Measurements from ENCODE around the gene CFAP221.

Gene CFAP221

DNA sequence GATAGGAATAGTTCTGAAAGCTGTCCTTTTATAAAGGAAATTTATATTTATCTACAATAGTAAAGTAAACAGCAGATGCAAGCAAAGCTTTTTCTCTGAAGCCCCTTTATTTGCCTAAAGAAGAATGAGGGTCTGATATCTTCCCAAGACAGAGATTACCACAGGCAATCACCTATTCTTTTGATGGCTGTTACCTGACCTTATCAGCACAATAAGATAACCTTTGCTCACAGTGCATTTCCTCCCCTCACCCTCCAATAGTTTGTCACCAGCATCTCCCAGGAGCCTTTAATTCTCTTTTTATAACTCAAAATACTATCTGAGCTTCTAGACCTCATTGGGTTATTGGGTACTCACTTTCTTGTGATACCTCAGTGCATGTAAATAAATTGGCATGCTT is 6.5 kb upstream of the CFAP221 start:
- DNase-seq: no peak

DNA sequence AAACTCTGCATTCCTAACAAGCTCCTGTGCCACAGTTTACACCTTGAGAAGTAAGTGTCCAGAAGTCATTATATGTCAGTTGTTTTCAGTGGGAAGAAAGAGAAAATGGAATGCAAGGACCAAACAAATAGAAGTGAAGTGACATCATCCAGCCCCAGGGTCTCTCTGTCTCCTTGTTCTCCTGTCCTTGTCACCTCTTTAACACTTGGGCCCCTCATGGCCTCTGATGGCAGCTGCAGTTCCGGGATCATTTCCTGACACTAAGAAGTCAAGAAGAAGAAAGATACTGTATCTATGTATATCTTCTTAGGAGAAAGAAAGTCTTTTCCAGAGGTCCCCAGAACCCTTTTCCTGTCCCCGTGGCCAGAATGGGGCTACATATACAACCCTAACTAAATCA is 2.8 kb upstream of the CFAP221 start:
- no peak for DNase-seq

DNA sequence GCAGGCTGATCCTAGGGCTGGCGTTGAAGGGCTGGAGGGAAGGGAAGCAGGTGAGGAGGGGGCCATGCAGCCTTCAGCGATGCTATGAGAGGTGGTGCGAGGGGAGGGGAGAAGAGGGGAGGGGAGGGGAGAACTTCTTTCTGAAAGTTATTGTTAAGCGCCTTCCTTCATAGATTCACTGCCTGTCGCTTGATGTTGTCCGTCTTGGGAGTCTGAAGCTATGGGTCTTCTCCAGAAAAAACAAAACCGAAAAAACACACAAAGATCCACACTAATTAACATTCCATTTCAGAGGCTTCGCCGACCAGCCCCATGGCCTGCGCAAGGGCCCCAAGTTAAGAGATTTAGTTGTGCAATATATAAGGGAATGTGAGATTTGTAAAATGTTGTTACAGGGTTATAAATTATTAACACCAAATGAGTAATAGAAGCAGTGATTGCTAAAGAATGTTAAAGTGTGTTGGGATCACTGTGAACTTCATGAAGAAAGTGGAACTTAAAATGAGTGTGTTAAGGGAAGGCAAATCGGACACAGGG is 758 bp downstream of the CFAP221 start:
- DNase-seq: no peak

DNA sequence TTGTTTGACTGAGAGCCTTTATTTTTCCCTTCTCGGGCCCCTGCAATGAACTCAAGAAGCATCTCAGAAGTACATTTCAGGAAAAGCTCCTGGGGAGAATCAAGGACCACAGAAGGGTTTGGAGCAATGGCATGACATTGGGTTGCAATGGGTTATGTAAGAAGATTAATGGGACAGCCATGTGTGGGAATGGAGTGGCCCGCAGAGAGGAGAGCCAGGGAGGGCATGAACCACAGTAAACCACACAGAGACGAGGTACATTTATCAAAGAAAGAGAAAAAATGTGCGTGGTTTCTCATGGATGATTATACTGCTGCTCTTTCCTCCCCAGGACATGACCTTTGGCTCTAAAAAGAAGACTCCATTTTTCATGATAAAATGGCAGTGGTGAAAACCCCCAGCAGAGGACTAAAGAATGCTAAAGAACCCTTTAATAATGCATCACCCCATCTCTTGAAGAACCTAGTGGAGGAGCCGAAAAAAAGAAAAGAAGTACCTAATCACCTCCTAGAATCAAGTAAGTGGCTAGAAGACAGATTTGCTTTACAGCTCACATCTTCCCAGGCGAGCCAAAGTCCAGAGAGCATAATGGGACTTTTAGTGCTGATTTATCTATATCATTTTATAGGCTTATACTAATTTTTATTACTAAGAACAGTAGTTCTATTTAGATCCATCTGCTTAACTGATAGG is 1.7 kb downstream of the CFAP221 start:
- DNase-seq: no peak

DNA sequence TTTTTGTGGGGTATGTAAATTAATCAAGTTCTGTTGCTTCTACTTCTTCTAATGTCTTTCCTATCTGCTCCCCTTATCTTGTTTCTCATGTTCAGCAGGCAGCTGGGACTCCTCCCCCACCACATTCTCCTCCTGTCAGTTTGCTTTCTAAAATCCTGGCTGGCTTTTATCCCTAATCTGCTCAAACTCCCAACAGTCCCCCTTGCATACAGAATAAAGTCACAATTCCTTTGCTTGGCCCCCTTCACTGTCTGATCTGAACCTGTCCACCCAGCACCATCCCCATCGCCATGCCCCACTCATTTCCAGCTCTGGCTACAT is 2.2 kb downstream of the CFAP221 start:
- DNase-seq: no peak

DNA sequence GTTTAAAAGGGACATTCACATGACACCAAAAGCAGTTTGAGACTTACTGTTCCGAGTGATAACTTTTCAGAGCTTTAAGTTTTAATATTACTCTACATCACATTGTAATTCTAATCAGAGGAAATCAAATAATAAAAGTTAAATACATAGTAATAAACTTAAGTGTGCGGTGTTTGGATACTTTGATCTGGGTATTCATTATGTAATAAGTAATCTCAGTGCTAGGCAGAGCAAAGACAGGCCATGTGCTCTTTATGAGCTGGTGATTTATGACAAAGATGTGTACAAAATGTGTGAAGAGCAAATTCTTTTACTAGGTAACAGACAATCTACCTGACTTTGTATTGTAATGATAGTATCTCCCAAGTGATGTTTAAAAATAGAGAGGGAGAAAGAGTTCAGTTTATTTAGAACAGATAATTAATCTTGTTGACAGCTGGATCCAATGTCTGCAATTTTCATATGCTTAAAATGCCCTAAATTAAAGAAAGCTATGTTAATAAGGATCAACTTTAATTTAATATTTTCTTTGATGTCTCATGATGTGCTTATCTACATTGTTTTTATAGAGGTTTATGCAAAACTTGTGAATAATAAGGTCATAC is 4.4 kb downstream of the CFAP221 start:
- DNase-seq: no peak

DNA sequence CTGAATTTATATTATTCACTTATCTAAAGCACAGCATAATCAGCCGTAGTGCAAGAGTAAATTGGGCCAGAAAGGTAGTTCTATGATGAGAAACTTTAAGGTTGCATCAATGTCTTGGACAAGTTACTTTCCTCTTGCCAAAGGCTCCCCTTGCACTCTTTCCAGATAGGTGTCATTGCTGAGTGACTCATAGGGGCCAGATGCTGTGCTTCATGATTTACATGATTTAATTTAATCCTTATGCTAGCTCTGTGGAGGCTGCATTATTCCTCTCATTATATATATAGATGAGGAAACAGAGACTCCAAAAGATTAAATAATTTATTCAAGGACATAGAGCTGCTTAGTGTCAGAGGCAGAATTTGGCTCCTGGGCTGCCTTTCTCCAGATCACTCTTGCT is 5.0 kb downstream of the CFAP221 start:
- no peak for DNase-seq

DNA sequence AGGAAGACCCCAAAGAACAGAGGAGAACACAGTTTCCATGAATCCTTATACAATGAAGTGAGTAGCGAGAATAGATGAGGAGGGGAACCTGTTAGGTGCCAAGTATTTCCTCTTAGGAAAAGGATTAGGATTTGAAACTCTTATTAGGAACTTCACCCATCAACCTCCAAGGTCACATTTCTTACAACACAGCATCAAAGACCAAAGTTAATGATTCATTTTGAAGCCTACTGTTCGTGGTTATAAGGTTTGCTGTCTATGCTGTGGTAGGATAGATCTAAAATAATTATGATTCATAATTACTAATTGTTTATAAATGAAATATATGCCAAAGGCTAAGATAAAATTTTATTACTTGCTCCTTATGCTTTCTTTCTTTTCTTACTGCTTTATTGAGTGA is 6.1 kb downstream of the CFAP221 start:
- no peak for DNase-seq

DNA sequence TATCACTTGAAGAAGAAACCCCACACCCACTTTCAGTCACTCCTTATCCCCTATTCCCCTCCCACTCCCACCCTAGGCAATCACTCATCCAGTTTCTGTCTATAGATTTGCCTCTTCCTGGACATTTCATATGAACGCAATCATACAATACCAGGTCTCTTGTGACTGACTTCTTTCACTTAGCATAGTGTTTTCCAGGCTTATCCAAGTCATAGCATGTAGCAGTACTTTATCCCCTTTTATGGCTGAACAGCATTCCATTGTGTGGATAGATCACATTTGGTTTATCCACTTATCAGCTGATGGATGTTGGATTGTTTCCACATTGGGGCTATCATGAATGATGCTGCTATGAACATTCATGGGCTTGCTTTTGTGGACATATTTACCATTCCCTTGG is 6.6 kb downstream of the CFAP221 start:
- DNase-seq: no peak

DNA sequence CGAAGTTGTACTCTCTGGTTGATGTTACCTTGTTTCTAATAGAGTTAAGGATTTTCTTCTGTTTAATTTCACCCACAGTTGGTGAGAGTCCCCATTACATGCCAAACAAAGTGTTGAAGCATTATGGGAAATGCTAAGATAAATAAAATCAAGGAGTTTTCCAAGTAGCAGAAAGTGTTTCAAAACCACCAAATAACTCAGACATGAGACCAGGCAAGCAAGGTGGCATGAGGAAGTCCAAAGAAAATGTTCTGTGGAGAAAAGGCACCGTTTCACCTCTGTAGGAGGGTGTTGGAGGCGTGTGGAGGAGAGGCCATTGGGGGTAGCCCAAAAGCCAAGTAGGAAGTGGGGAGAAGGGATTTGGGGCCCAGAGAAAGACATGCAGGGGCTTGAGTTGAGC is 8.7 kb downstream of the CFAP221 start:
- DNase-seq: no peak

DNA sequence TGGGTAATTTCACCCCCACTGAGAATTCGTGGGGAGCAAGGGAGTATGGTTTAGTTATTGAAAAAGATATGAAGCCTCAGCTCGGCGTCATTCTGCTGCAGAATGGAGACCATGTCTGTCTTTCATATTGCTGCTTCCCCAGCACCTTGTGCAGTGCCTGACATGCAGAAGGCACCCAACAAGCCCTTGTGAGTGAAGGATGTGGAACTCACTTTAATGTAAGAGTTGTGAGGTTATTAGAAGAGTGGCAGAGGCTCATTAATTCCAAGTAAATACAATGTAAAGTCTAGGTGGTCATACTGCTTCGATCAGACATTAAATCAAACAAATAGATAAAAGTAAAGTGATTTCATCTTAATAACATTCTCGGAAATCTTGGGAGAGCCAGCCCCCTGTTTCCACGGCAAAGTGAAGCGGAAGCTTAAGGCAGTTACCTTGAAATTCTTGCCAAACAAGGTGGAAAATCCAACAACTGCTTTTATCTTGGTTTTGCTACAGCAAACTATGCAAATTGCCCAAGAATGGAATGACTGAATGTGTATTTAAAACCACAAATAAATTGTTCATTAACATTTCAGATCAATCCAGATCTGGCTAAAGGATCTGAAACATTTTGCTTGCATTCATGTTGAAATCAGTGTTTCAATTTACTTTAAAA is 9.6 kb downstream of the CFAP221 start:
- DNase-seq: no peak

DNA sequence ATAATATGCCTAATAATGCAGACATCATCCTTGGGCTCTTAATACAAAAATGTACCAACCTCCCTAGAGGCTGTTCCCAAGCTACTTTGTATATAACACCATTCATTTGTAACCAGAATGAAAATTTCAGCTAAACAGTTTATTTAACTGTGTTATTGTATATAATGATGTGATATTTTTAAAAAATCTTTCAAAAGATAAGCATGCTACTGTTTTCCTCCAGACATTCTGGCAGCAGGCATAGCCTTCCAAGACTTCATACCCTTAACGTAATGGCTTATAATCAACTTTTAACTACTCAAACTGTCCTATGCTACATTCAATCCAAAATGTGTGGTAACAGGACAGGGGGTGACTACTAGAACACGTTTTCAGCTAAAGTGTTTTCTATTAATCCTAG is 21.2 kb downstream of the CFAP221 start:
- no peak for DNase-seq

DNA sequence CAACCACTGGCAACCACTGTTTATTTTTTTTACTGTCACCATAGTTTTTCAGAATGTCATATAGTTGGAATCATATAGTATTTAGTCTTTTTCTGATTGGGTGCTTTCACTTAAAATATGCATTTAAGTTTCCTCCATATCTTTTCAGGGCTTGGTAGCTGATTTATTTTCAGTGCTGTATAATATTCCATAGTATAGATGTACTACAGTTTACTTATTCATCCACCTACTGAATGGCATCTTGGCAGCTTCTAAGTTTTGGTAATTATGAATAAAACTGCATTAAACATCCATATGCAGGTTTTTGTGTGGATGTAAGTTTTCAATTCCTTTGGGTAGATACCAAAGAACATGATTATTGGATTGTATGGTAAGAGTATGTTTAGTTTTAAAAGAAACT is 23.0 kb downstream of the CFAP221 start:
- DNase-seq: no peak

DNA sequence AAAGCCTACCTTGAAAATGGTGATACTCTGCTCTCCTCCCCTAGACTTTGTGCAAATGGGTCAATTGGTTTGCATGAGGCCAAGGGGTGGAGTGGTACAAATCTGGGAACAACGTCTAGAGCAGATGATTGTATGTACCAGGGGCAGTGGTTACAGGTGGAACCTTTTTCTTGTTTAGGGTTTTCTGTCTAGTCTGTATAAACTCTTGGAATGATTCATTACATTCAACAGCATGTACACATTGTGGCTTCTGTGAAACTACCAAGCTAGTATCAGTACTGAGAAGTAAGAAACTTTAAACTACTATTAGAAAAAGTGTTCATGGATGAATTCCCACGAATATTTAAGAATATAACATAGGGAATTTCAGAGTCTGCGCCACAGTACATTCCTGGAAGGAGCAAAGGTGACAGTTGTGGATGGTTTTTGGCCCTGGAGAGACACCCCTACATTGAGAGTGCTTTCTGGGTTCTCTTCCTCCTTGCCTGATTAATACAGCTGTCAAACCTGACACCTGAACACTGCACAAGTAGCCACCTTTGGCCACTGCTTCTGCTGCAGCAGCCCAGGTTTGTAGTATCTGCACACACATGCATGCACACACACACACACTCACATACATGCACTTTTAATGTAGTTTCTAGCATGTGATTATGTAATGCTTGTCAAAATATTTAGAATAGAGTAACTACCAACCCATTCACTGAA is 30.0 kb downstream of the CFAP221 start:
- DNase-seq: no peak

DNA sequence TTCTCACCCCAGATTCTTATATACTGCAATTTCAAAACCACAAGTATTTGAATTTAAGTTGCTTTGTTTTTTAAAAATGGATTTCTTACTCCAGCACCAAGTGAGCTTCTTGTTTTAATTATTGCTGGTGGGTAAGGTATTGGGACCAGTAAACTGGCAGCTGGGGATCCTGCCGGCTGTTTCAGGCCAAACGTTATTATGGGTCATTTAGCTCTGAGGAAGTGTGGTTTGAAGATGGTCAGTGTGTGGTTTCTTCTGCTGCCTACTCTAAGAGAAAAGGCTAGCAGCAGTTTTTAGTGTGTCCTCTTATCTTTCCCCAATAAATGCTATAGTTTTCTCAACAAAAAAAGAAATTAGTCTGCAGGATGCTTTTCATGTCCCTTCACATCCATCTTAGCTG is 30.6 kb downstream of the CFAP221 start:
- no peak for DNase-seq

DNA sequence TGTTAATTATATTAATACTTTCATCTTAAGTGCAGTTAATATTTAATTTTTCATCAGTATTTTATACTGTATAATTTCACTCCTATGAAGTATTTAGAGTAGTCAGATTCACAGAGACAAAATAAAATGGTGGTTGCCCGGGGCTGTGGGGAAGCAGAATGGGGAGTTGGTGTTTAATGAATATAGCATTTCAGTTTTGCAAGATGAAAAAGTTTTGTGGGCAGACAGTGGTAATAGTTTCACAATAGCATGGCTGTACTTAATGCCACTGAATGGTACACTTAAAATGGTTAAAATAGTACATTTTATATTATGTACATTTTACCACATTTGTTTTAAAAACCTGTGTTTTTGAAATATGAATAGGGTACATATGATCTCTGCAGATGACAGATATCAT is 31.2 kb downstream of the CFAP221 start:
- DNase-seq: no peak

DNA sequence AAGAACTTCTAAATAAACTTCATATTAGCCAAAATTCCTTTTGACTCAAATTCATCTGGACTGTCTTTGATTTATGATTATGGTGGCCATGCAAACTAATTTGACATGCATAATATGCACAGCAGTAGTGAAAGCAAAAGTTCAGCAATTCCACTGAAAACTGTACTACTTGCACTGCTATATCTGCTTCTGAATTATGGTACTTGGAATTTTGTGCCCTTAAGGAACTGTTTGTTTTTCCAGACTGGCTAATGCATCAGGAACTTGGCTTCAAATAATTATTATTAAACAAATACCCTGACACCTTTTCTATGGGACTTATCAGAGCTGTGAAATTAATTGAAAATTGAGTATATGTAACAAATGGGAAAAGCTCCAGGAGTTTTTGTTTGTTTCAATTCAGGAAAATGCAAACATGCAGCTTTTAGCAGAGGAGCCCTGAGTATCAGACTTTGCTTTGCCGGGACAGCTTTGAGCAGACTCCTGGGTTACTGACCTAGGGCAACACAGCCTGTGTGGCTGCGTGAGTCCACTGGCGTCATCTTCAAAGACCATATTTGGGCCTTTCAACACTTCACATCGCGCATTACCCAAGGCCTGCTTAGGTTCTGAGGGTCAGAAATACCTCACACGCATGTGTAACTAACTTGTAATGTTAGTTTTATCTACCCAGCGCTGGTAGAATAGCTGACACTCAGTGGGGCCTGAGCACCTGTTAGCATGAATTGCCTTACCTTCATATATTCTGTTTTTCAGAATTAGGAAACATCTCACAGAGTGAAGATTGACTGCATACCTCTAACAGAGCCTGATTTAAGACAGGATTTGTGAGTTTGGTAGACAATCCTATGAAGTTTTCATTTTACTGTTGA is 35.4 kb downstream of the CFAP221 start:
- no peak for DNase-seq

DNA sequence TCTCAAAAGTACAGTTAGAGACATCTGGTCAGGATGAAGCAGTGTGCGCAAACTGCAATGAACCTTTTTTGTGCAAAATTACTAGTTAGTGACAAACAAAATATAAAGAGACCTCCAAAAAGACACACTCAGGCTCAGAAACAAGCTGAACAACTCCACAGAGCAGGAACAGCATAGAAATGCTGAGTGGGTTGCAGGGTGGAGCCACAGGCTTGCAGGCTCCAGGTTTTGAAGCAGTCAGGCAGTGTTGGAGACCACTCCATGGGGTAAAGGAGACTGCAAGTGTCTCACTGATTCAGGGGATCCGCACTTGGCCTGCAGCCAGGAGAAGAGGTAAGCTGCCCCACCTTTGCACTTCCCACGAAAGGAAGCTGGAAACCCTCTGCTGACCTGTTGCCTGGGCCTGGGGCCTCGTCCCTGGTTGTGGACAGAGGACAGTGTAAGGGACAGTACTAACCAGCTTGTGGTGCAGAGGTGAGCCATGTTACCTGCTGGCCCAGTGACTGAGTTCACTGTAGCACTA is 36.4 kb downstream of the CFAP221 start:
- DNase-seq: no peak

DNA sequence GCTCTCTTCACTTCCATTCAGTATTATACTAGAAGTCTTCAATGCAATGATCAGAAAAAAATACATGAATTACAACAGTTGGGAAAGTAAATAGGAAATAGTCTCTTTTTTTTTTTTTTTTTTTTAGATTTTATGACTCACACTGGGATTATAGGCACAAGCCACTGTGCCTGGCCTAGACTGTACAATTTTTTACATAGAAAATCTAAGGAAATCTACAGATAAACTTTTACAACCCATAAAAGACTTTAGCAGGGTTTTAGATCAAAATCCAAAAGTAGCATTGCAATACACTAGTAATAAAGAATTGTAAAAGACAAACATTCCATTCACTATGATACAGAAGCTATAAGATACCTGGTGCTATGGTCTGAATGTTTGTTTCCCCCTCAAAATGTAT is 39.0 kb downstream of the CFAP221 start:
- DNase-seq: no peak

DNA sequence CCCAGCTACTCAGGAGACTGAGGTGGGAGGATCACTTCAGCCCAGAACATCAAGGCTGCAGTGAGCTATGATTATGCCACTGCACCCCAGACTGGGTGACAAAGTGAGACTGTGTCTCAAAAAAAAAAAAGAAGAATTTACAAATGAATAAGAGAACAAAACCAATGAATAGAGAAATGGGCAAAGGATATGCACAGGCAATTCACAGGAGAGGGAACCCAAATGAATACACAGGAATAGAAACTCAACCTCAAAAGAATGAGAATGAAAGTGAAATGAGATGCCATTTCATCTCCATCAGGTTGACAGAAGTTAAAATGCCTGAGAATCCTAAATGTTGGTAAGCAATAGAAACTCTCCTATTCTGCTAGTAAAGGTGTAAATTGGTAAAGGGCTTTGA is 40.2 kb downstream of the CFAP221 start:
- no peak for DNase-seq

DNA sequence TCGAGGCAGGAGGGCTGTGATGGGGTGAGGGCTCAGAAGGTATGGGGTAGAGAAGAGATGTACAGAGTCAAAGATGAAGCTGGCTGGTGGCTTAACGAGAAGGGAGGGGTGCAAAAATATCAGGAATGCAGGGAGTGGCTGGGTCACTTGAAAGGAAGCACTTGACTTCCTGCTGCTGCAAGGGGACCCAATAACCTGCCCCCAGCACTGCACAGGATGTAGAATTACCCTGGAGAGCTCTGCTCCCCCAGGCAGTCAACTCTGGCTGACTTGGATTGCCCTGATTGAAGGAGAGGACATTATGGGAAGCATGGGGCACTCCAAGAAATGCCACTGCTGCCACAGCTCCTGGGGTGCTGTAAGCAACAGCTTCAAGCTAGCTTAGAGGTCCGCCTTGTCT is 41.8 kb downstream of the CFAP221 start:
- no peak for DNase-seq

DNA sequence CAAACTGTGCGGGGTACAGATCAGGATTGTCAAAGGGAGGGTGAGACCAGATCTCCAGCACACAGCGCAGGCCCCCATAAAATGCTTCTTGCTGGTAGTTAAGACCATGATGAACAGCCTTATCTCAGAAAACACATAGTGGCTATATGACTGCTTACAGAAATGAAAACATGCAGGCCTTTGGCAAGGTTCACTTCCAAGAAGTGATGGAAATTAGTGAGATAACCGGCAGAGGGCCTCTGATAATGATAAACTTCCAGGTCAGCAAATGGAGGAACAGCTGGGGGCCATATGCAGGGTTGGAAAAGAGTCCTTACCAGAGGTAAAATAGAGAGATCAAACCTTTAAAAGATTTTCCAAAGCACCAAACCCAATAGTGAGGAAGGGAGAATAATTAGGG is 46.6 kb downstream of the CFAP221 start:
- no peak for DNase-seq

DNA sequence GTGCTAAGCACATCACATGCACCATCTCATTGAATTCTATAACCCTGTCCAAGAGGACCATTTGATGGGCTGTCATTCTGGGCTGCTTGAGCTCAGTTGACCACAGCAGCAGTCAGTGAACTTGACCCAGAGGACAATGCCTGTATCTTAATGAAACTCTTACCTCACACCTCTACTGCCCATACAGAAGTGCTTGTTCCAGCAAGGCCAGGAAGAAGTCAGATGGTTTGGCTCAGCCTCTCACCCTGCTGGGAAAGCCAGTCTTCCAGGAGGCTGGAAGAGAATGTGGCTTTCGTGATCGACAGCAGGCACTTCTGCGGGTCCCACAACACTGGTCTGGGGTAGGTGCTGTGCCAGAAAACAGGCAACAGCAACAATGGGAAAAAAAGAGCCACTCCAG is 47.3 kb downstream of the CFAP221 start:
- DNase-seq: no peak
